IPS DF 4.7 (cell line): ENCODE data around the gene CDK5R1.

Experiments
- DNase-seq: peaks from one replicate; pipeline ENCODE4 v3.0.0-alpha.2; 2013; ENCODE audit warnings: low spot score; ENCODE audit errors: extremely low read depth

Gene CDK5R1

DNA sequence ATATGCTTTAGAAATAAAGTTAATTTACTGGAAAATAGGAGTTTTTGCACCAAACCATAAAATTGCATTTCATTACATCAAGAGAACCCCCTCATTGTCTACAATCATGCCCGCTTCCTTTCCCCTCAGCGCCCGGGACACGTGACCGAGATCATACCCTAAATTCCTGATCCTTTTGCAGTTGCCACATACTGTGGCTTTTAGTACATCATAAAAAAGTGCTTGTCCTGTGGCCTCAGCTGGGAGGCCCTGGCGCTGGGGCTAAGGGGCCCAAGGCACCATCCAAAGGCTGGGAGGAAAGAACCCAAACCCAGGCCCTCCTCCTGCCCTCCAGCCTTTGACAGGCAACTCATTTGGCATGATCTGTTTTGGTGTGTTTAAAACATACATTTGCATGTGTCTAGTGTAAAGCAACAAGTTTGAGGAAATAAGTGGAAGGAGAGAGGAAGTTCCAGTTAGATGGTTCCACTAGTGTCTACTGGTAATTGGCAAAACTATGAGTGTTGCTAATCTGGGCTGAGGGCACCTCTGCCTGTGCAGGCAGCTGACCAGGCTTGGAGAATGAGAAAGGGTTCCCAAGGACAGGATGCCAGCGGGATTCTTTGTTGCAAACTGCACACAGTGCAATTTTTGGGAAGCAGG is 6.0 kb downstream of the CDK5R1 start:
- no peak for DNase-seq

DNA sequence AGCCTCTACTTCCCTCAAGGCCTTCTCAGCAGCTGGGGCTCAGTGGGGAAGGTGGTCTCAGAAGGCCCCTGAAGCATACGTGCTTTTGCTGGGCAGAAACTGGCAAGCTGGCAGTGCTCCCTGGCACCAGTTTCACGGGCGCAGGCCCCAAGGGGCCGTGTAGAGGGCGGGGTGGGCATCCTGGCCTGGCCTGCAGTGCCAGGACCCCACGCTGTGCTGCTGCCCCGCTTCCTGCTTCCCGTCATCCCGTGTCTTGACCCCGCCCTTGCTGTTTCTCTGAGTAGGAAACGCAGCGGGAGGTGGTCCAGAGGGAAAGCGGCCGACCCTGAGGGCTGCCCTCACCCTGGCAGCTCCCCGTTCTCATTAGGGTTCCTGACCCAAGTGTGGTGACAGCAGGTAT is 6.8 kb downstream of the CDK5R1 start:
- DNase-seq: no peak

DNA sequence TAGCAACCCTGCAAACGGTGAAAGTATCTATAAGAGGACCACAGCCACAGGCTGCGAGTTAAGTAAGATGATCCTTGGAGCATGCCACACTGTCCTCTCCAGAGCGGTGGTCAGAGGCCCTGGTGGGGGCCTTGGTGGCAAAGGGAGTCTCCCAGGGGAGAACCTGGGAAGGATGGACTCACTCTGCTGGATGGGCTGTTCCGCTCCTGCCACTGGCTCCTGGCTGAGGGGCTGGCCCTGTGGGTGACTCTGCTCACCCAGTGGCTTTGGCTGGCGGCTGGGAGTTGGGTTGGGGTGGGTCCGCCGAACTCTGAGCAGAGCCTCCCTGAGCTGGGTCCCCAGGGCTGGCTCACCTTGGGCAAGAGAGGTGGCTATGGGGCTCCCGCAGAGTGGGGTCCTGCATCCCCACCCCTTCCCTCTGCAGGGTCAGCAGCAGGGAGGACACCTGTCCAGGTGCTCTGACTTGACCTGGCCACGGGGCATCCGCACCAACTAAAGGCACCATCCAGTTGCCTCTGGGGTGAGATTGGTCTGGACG is 7.3 kb downstream of the CDK5R1 start:
- no peak for DNase-seq

DNA sequence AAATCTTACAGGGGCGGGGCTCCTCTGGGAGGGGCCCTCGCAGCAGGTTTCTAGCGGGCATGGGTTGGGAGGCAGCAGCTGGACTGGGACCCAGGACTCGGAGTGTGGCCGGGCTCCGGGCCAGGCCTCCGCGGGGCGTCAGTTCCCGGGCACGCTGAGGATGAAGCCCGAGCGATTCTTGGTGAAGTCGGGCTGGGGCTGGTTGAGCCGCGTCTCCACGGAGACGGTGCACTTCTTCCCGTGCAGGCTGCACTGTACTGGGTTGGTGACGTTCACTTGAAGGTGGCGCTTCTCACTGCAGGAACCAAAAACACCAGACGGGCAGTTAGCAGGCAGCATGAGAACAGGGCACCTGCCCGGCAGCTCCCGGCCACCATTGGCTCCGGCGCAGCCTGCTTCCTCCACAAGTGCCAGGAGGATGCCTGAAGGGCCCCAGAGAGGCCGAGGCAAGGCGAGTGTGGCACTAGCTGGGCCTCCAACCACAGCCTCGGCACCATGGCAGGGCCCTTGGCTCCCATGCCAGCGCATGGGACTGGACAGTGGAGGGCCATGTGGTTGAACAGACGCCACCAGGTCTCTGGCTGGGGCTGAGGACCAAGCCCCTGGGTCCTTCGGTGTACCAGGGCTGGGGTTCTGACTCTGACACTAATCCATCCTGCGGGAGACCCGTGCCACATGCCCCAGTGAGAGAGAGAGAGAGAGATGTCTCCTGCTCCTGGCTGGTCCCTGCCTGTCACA is 8.0 kb downstream of the CDK5R1 start:
- DNase-seq: no peak

DNA sequence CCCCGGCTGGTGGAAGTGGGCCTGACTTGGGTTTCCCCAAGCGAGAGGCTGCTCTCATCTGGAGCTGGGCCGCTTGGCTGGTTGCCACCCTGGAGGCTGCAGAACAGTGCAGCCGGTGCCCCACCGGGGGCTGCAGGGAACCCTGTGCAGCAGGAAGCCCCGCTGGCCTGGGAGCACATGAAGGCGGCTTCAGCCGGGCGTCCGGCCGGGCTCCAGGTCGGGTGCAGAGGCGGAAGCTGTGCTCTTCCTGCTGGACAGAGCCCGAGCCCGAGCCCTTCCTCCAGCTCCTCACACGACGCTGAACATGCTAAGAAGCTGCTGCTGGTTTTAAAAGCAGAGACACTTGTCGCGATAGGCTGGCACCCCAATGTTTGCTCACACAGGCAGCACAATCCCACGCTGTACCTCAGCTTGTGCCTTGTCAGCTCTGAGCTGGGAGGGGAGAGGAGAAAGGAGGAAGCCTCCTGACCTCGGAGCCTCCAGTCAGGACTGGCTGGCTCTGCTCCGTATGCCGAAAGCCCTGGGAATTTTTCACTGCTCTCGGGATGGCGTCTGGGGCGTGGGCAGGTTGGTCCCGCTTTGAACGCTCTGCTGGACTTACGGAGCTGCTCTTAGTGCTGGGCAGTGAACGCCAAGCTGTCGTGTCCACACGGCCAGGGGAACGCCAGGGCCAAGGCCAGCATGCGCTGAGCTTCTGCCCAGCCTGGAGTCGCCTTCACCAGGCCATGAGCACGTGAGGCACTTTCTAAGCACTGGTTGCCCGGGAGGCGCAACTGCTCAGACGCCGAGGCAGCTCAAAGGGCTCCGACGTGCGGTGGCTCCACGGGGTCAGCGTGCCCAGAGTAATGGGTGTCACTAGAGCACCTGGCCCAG is 8.8 kb downstream of the CDK5R1 start:
- no peak for DNase-seq

DNA sequence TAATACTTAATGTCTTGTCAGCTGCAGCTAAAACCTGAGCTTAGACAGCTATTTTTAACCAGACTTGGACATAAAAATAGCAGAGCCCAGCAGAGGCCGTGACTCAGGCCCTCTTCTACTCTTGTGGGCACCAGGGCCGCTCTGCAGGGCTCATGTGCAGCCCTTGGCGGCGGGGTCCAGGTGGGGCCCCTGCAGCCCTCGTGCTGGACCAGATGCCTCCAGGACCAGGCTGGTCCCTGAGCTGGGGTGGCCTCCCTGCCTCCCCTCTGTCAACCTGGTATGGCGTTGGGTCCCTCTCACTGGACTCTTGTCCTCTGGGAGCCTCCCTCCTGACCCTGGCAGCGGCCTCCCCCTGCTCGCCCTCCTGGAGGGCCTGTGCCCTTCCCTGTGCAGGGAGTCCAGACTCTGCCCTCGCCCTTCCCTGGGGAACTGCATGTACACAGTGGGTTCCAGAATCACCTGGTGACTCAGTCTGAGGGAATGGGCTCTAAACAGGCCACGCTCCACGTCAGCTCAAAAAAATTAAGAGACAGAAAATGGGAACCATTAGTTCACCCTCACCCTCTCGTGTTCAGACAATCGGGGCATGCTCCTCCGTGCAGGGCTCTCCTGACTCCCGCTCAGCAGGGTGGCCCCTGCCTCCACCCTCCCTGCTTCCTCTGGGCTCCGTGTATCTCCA is 9.7 kb downstream of the CDK5R1 start:
- DNase-seq: no peak

DNA sequence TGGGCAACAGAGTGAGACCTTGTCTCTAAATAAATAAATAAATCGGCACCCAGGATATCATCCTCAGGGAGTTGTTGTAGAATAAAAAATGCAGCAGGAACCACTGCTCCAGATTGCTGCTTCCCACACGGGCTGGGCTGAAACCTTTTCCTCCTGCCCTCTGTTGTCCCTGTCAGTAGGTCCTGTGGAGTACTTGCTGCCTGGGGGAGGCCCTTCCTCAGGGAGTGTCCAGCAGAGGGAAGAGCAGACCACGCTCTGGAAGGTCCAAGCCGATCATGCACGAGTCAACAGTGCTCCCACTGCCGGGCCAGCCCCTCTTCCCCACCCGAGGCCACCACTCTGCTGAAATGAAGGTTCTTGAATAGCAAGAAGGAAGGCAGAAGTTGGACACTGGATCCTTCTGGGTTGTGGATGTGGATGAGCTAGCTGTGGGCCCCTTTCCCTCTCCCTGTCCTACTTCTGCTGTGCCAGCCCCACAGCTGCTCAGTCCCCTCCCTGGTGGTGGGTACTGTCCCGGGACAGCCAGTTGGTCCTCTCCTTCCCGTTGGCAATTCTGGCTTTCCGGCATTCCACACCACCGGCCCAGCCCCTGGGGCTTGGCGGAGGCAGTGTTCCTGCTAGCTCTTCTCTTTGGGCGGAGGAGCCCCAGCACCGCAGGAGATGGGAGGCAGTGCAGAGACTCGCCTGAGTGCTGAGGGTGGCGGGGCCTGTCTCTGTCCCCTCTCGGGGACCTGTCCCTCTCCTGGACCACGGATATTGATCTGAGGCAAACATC is 10.8 kb downstream of the CDK5R1 start:
- DNase-seq: no peak

DNA sequence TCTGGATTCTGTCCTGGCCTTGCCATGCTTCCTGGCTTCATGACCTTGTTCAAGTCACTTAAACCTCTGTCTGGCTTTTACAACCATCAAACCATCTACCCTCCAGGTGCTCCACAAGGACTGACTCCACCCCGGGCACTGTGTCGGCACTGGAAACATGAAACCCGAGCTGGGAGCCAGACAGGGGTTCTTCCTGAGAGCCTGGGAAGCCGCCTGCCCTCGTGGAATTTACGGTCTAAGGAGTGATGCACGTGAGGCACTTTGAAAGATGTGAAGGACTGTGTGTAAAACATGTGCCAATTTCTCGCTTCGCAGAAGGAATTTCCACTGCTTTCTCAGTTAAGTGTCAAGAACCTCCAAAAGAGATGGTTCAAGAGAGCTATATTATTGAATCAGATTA is 11.6 kb downstream of the CDK5R1 start:
- DNase-seq: no peak

DNA sequence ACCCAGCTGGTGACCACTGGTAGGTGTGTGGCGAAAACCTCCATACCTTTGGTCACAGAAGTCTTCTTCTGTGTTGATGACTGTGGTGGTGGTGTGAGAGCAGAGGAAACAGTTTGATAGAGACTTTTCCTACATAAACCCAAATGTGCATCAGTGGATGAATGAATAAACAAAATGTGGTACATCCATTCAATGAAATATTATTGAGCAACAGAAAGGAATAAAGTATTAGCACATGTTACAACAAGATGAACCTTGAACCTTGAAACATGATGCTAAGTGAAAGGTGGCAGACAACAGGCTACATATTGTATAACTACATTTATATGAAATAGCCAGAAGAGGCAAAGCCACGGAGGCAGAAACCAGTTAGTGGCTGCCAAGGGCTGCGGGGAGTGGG is 15.2 kb downstream of the CDK5R1 start:
- DNase-seq: no peak

DNA sequence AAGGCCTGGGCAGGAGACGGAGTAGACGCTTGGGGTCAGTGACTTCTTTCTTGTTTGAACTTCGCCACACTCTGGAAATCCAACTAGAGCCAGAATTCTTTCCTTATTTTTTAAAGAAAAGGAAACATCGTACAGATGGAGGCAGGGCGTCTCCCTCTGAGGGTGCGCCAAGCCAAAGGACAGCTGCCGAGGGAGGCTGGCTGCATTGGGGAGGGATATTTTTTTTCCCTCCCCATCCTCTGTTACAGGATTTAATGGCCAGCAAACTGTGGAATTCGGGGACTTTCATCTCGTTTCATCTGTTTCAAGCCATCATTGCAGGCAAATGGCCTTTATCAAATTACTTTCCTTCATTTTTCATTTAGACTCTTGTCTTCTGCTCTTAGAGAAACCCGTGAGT is 15.9 kb downstream of the CDK5R1 start:
- DNase-seq: no peak

DNA sequence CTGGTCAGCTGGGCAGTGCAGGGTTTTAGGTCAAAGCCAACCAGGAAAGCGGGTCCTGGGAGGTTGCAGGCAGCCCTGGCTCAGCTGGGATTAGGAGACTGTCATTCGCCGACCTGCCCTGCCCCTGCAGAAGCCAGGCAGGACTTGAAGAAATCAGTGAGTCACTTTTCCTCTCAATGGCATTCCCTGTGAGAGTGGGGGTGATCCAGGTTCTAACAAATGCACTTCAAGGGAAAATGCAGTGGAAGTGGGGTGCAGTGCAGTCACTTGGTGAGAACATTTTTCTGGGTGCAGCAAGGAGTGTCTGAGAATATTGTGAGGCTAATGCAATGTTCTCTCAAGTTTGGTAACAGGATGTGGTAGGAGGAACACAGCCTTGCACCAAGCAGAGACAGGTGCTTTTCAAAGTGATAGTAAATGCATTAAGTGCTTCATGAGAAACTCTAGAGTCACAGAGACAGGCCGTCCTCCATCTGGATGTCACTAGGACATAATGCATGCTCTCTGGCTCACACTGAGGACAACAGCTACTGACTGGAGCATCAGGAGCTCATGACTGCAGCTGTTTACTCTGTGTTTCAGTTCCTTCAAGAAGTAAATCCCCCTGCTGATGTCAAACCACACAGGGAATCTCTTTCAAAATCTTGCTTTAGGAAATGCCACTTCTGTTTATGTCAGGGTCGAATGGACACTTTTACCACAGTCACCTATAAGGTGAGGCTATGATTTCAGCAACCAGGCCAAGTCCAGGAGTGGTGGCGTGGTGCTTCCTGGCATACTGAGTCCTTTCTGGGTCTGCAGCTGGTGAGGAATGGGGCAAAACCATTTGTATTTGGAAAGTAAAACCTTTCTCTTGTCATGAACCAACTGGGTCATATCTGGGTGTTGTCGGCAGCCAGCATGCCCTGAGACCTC is 16.7 kb downstream of the CDK5R1 start:
- DNase-seq: no peak

DNA sequence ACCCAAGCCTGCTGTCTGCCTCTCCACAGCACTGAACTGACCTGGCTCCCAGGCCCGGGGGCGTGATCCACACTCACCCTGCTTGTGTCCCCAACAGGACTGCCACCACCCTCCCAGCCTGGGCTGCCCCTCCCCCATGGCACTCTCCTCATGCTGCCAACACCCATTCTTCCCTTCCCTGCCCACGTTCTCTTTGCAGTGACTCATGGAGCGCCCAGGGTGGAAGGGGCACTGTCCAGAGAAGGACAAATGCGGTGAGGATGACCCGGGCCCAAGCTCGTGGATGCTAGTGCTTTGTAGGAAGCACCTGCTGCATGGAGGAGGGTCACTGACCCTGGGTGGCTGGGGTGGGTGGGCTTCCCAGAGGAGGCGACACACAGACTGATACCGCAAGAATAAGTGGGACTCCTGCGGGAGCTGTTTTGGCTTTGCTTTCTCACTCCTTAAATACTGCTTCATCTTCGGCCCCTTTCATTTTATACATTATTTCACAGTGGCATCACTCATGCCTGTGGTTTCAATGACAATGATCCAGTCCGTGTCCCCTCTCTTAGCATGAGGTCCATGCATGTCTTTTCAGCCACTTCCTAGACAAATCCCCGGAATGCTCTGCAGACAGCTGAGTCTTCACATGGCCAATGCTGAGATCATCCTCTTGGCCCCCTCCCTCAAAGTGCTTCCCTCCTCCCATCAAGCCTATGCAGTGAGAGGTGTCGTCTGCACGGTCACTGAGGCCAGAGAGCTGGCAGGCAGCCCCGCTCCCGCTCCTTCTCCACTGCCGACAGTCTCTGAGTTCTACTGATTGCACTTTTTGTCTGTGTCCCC is 17.6 kb downstream of the CDK5R1 start:
- DNase-seq: no peak

DNA sequence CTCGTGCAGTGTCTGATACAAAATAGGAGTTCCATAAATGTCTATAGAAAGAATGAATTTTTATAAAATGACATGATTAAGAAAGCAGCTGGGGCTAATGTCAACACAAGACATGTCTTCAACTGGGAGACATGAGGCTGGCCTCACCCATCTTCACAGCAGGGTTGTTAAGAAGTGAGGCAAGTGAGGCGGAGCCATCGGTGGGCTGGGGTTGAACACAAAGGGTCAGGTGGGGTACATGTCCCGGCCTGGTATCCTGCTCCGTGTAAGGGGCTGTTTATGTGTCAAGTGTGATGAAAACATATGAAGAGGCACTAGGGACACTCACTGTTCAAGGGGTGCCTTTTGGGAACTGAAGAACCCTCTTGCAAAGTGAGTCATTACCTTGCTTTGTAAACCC is 22.1 kb downstream of the CDK5R1 start:
- no peak for DNase-seq

DNA sequence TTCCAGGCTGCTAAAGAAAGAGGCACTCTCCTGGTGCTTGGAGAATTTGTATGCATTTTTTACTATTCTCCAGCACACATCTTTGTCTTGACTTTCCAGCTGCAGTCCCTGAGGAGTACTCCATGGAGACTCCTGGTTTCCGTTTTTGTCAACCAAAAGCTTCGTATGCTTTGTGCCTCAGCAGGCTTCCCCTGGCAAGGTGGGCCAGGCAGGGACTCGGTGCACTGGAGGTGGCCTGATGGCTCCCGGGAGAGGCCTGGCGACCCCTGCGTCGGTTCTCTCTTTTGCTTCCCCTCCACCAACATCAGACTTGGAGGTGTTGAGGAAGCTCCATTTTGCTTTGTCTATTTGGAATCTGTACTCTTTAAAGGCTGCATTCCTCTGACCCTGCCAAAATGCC is 23.7 kb downstream of the CDK5R1 start:
- no peak for DNase-seq

DNA sequence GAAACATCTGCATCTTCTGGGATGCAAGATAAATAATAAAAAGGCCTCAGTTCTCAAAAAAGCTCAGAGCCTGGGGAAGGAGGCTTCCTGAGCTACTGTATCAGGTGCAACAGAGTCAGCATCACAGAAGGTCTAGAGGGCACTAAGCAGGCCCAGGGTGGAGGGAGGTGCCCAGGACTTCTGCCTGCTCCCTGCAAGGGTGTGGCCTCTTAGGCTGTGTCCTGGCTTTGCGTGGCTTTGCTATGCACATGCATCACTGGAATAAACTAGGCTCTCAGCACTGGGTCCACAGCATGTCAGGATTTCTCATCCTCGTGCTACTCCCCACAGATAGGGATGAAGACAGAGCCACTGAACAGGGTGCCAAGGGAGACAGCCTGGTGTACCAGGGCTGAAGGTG is 25.5 kb downstream of the CDK5R1 start:
- DNase-seq: no peak

DNA sequence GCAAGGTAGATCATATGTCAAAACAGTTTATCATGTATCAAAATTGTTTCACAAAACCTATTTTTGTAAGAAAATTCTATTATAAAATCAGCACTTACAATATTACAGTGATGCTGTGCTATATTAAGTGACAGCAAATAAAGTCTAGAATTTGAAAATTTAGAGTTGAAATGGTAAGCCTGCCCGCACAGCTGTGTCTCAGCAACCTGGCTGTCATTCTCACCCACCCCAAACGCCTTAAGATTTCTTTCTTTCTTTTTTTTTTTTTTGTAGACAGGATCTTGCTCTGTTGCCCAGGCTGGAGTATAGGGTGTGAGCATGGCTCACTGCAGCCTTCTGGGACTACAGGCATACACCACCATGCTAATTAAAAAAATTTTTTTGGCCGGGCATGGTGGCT is 26.8 kb downstream of the CDK5R1 start:
- DNase-seq: no peak

DNA sequence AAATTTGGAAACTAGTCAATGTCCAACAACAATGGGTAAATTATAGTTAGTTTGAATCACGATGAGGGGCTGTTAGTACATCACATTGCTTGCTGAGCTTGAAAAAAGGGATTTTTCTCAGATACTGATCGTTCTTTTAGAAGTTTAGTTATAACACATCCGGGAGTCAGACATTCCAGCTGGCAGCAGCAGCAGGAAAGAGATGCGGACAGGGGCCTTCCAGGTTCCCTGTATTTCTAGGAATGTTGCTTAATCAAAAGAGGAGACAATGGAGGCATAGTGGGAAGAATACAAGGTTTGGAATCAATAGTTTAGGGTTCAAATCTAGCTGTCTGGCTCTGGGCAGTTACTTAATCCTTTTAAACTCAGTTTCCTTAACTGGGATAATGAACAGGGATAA is 27.8 kb downstream of the CDK5R1 start:
- no peak for DNase-seq

DNA sequence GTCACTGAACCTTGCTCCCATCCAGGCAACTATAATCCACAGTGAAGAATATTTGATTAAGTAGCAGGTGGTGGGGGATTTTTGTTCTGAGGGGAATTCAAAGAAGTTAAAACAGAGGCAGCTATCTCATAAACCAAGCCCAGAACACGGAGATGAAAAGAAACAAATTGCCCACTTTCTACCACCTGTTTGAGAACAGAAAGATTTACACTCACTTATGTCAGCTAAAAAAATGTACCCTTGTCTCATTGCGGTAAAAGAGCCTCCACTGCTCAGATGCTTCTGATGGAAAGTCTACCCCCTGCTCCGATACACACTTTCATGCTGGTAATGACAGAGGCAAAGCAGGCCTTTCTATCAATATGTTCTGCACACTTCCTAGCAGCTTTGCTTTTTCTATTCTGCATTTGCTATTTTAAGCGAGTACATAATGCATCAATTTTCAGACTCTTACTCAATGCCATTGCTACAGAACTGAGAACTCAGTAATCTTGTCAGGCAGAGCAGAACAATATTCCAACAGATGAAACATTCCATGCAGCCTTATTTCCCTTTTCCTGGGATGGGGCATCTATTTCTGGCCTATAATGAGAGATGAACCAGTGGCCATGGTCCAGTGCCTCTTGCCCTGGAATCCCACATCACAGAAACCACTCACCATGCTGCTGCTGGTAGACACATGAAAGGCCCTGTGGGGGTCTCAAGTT is 29.0 kb downstream of the CDK5R1 start:
- DNase-seq: no peak
